GM18868 (cell line): ENCODE results near the gene CTSS.
"Not testable (repeated sequence)": the region's sequence is repeated elsewhere in the genome, so short reads cannot be mapped to it uniquely, and the experiment has no call there.

ENCODE experiments used
- ATAC-seq: cut with Tn5 transposase; IDR thresholded peaks from one replicate; pipeline ENCODE4 v1.9.1; 2021; ENCODE audit warnings: mild to moderate bottlenecking, moderate library complexity; ENCODE audit not compliant: unreplicated experiment

The CTSS gene

GRCh38 chr1:150775931-150776505 is 10.4 kb upstream of the CTSS start:
- ATAC-seq: not testable (repeated sequence)

GRCh38 chr1:150775276-150775675 is 9.7 kb upstream of the CTSS start:
- no peak for ATAC-seq

- ATAC-seq: no peak
Measured at GRCh38 chr1:150772326-150772725, 6.7 kb upstream of the CTSS start.

- not testable (repeated sequence) for ATAC-seq
Measured at GRCh38 chr1:150767704-150768103, 2.1 kb upstream of the CTSS start.

- peak; percentile 22 for ATAC-seq
Measured at GRCh38 chr1:150765977-150766301, 361 bp upstream of the CTSS start.

GRCh38 chr1:150764617-150765101 is 919 bp downstream of the CTSS start:
- no peak for ATAC-seq

GRCh38 chr1:150763018-150763417 is 2.6 kb downstream of the CTSS start:
- ATAC-seq: no peak

GRCh38 chr1:150762552-150762951 is 3.0 kb downstream of the CTSS start:
- ATAC-seq: no peak

GRCh38 chr1:150761801-150762200 is 3.8 kb downstream of the CTSS start:
- no peak for ATAC-seq

GRCh38 chr1:150760013-150760412 is 5.6 kb downstream of the CTSS start:
- no peak for ATAC-seq

- no peak for ATAC-seq
Measured at GRCh38 chr1:150753416-150753815, 12.2 kb downstream of the CTSS start.

GRCh38 chr1:150751443-150751842 is 14.1 kb downstream of the CTSS start:
- ATAC-seq: no peak

- ATAC-seq: no peak
Measured at GRCh38 chr1:150749720-150750311, 15.8 kb downstream of the CTSS start.

- no peak for ATAC-seq
Measured at GRCh38 chr1:150748878-150749719, 16.5 kb downstream of the CTSS start.

GRCh38 chr1:150730130-150730721 is 35.4 kb downstream of the CTSS start:
- ATAC-seq: no peak

- no peak for ATAC-seq
Measured at GRCh38 chr1:150724336-150724735, 41.2 kb downstream of the CTSS start.

- no peak for ATAC-seq
Measured at GRCh38 chr1:150720703-150721102, 44.9 kb downstream of the CTSS start, which contains the start of gene HORMAD1. Gene HORMAD1 (minus strand): TSS chr1:150720895. CDS start chr1:150719505, 1,390 bp downstream.

- no peak for ATAC-seq
Measured at GRCh38 chr1:150720098-150720497, 45.5 kb downstream of the CTSS start.

- no peak for ATAC-seq
Measured at GRCh38 chr1:150718225-150718891, 47.2 kb downstream of the CTSS start.

- not testable (repeated sequence) for ATAC-seq
Measured at GRCh38 chr1:150709031-150709430, 56.5 kb downstream of the CTSS start.

- ATAC-seq: peak; percentile 76
Measured at GRCh38 chr1:150708595-150708994, 57.0 kb downstream of the CTSS start.
